HepG2 (cell line): Measurements from ENCODE around the gene CDT1. TPM values are rescaled to one million over a fixed set of nuclear protein-coding genes. Genes with fewer than 3 reads are reported as not detected.

Experiments used
- AGO2 ChIP-seq: fragments of 200-400 bp; formaldehyde crosslinking; optimal IDR thresholded peaks from 2 replicates; pipeline ENCODE3; 2017; ENCODE audit warnings: mild to moderate bottlenecking, low read depth, low read length, moderate library complexity
- CEBPB ChIP-seq: IDR thresholded peaks from 2 replicates; pipeline ENCODE4 v1.6.1; 2011; ENCODE audit warnings: low read depth, low read length, improper control_type of control experiment, borderline replicate concordance
- DMAP1 ChIP-seq: IDR thresholded peaks from 2 replicates; pipeline ENCODE4 v1.6.1; 2016
- FOXO1 ChIP-seq: sonication (generic); formaldehyde crosslinking; IDR thresholded peaks from 2 replicates; pipeline ENCODE4 v1.4.0; 2020; ENCODE audit warnings: missing genetic modification reagents
- HOXA3 ChIP-seq: sonication (generic); formaldehyde crosslinking; IDR thresholded peaks from 2 replicates; pipeline ENCODE4 v1.5.0; 2020; ENCODE audit warnings: missing genetic modification reagents
- NR2F6 ChIP-seq, 2 experiments: IDR thresholded peaks; 2 replicates each; pipeline ENCODE4 v1.6.1; 2016; ENCODE audit warnings: antibody characterized with exemption in 1 of 2, mild to moderate bottlenecking in 1 of 2
- PLSCR1 ChIP-seq: sonication (generic); formaldehyde crosslinking; IDR thresholded peaks from 2 replicates; pipeline ENCODE4 v1.5.0; 2020; ENCODE audit warnings: missing genetic modification reagents, mild to moderate bottlenecking, borderline replicate concordance
- POLR2G ChIP-seq: fragments of 200-400 bp; formaldehyde crosslinking; IDR thresholded peaks from 2 replicates; pipeline ENCODE4 v1.6.1; 2018; ENCODE audit warnings: mild to moderate bottlenecking, low read depth, low read length, moderate library complexity
- SP4 ChIP-seq: sonication (generic); formaldehyde crosslinking; IDR thresholded peaks from 2 replicates; pipeline ENCODE4 v1.8.1; 2023; ENCODE audit warnings: mild to moderate bottlenecking, missing genetic modification reagents
- TEAD3 ChIP-seq: optimal IDR thresholded peaks from 2 replicates; pipeline ENCODE3; 2016; ENCODE audit warnings: borderline replicate concordance
- THYN1 ChIP-seq: sonication (generic); formaldehyde crosslinking; IDR thresholded peaks from 2 replicates; pipeline ENCODE4 v1.8.1; 2023; ENCODE audit warnings: low read depth, mild to moderate bottlenecking, moderate library complexity, missing genetic modification reagents, borderline replicate concordance
- ZBTB2 ChIP-seq: sonication (generic); formaldehyde crosslinking; IDR thresholded peaks from 2 replicates; pipeline ENCODE4 v1.8.0; 2022; ENCODE audit warnings: low read depth, missing genetic modification reagents
- ZBTB38 ChIP-seq: sonication (generic); formaldehyde crosslinking; IDR thresholded peaks from 2 replicates; pipeline ENCODE4 v1.5.1; 2020; ENCODE audit warnings: mild to moderate bottlenecking, missing genetic modification reagents
- ZNF12 ChIP-seq: sonication (generic); formaldehyde crosslinking; IDR thresholded peaks from 2 replicates; pipeline ENCODE4 v1.5.0; 2020; ENCODE audit warnings: missing genetic modification reagents
- ZNF496 ChIP-seq: sonication (generic); formaldehyde crosslinking; IDR thresholded peaks from 2 replicates; pipeline ENCODE4 v1.8.1; 2023; ENCODE audit warnings: mild to moderate bottlenecking, moderate library complexity, missing genetic modification reagents; ENCODE audit not compliant: insufficient replicate concordance
- ZNF572 ChIP-seq: sonication (generic); formaldehyde crosslinking; IDR thresholded peaks from 2 replicates; pipeline ENCODE4 v1.5.1; 2020; ENCODE audit warnings: mild to moderate bottlenecking, missing genetic modification reagents
- ZNF644 ChIP-seq: IDR thresholded peaks from 2 replicates; pipeline ENCODE4 v1.6.1; 2016; ENCODE audit warnings: low read depth
- polyA plus RNA-seq, 8 experiments: library from polyadenylated mRNA; depleted of rRNA in 3 of 8; stranded (reverse) in 7 of 8; unstranded in 1 of 8; fragments of >200 nt; fragmentation: Illumina TruSeq in 4 of 8; extraction: Trizol in 4 of 8; gene quantifications; 2 replicates each; pipeline versions ENCODE4 v1.2.1 to v1.2.3, GENCODE V29; 2011 to 2016; ENCODE audit warnings: low read depth in 4 of 8, missing spikeins in 1 of 8, mixed read lengths in 1 of 8; ENCODE audit not compliant: insufficient read depth in 1 of 8
- total RNA-seq, 5 experiments: library from RNA; depleted of rRNA; stranded (reverse); fragments of >200 nt; fragmentation: Illumina TruSeq; extraction: Trizol; gene quantifications; 2 replicates each; pipeline ENCODE4 v1.2.3, GENCODE V29; 2016; ENCODE audit warnings: low read depth in 1 of 5
- TF ChIP-seq, protein P1 (sequence below): IDR thresholded peaks from 2 replicates; pipeline ENCODE4 v1.6.1; 2016; ENCODE audit warnings: missing genetic modification reagents, missing compliant biosample characterization
- TF ChIP-seq, protein P2 (sequence below): sonication (generic); formaldehyde crosslinking; IDR thresholded peaks from 2 replicates; pipeline ENCODE4 v1.5.0; 2020; ENCODE audit warnings: missing genetic modification reagents
- TF ChIP-seq, protein P3 (sequence below): sonication (generic); formaldehyde crosslinking; IDR thresholded peaks from 2 replicates; pipeline ENCODE4 v1.4.0; 2020; ENCODE audit warnings: low read depth, missing genetic modification reagents

CDT1 gene
- total and polyA plus RNA-seq, 2 of the 13 experiments (the other 11 are each of a cell fraction or from before 2014, with no cell fraction given) = 23.1 to 23.8 TPM

DNA sequence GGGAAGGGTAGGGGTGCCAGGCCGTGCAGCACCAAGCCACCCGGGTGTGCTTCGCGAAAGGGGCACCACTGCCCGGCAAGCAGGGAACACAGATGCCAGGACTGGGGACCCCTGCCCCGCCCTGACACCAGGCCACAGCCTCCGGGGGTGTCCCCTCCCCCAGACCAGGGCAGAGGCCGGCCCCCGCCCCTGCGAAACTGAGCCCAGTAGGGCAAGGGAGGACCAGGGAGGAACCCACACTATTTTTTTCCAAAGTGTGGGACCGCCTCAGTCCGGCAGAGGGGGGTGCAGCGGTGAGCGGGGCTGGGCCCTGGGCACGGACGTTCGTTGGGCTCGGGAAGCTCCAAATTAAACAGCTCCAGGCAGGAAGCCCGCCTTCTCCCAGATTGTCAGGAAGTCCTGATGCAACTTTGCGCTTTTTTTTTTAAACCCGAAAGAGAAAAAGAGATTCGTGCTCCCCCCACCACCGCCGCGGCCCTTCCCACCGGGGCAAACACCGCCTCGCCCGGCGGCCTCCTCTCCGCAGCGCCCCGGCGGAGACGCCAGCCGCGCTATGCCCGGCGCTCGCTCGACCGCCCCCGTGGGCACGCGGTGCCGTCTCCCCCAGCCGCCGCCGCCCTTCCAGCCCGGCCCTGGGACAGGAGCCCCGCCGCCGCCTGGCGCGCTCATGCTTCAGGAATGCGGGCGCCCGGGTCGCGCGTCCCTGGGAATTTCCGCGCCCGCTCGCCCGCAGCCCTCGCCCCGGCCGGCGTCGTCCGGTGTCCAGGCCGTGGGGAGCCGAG lies 19.3 kb upstream of the CDT1 start (continued):
- TF ChIP-seq FOXO1 (no peak; the same call in 1 of the 2 replicates), DMAP1 (CRISPR knock-in tag) (peak; percentile 43; the same call in 1 of the 2 replicates), THYN1 (CRISPR knock-in tag) (no peak), TEAD3 (CRISPR knock-in tag) (peak; percentile 30), SP4 (no peak), ZBTB38 (CRISPR knock-in tag) (no peak), POLR2G (peak; percentile 37; the same call in 1 of the 2 replicates), NR2F6 (IDR thresholded peaks at IDR 0.05) (no peak), NR2F6 (CRISPR knock-in tag; IDR thresholded peaks at IDR 0.05) (peak; percentile 53; the same call in 1 of the 2 replicates), HOXA3 (CRISPR knock-in tag) (peak; percentile 58; the same call in 1 of the 2 replicates), ZNF644 (CRISPR knock-in tag) (0 out of 2 replicates have a peak, but pooled peaks have one; percentile 19), PLSCR1 (no peak), ZNF496 (CRISPR knock-in tag) (no peak), AGO2 (peak; percentile 53), ZNF12 (CRISPR knock-in tag) (0 out of 2 replicates have a peak, but pooled peaks have one; percentile 36), CEBPB (0 out of 2 replicates have a peak, but pooled peaks have one; percentile 6), ZNF572 (CRISPR knock-in tag) (0 out of 2 replicates have a peak, but pooled peaks have one; percentile 78), ZBTB2 (CRISPR knock-in tag) (peak; percentile 57; the same call in 1 of the 2 replicates)
- TF ChIP-seq, protein P1, sequence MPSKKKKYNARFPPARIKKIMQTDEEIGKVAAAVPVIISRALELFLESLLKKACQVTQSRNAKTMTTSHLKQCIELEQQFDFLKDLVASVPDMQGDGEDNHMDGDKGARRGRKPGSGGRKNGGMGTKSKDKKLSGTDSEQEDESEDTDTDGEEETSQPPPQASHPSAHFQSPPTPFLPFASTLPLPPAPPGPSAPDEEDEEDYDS = peak; percentile 28; the same call in 1 of the 2 replicates
- TF ChIP-seq, protein P2, sequence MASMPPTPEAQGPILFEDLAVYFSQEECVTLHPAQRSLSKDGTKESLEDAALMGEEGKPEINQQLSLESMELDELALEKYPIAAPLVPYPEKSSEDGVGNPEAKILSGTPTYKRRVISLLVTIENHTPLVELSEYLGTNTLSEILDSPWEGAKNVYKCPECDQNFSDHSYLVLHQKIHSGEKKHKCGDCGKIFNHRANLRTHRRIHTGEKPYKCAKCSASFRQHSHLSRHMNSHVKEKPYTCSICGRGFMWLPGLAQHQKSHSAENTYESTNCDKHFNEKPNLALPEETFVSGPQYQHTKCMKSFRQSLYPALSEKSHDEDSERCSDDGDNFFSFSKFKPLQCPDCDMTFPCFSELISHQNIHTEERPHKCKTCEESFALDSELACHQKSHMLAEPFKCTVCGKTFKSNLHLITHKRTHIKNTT (CRISPR knock-in tag) = no peak
- TF ChIP-seq, protein P3, sequence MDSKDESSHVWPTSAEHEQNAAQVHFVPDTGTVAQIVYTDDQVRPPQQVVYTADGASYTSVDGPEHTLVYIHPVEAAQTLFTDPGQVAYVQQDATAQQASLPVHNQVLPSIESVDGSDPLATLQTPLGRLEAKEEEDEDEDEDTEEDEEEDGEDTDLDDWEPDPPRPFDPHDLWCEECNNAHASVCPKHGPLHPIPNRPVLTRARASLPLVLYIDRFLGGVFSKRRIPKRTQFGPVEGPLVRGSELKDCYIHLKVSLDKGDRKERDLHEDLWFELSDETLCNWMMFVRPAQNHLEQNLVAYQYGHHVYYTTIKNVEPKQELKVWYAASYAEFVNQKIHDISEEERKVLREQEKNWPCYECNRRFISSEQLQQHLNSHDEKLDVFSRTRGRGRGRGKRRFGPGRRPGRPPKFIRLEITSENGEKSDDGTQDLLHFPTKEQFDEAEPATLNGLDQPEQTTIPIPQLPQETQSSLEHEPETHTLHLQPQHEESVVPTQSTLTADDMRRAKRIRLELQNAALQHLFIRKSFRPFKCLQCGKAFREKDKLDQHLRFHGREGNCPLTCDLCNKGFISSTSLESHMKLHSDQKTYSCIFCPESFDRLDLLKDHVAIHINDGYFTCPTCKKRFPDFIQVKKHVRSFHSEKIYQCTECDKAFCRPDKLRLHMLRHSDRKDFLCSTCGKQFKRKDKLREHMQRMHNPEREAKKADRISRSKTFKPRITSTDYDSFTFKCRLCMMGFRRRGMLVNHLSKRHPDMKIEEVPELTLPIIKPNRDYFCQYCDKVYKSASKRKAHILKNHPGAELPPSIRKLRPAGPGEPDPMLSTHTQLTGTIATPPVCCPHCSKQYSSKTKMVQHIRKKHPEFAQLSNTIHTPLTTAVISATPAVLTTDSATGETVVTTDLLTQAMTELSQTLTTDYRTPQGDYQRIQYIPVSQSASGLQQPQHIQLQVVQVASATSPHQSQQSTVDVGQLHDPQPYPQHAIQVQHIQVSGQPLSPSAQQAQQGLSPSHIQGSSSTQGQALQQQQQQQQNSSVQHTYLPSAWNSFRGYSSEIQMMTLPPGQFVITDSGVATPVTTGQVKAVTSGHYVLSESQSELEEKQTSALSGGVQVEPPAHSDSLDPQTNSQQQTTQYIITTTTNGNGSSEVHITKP (CRISPR knock-in tag) = peak; percentile 43; the same call in 1 of the 2 replicates
